Epithelial cell of prostate (primary cell): ENCODE measurements around the gene NECTIN4.
"Not testable (repeated sequence)": the region's sequence is repeated elsewhere in the genome, so short reads cannot be mapped to it uniquely, and the experiment has no call there.

Experiments used
- DNase-seq: peaks from one replicate; pipeline ENCODE4 v3.0.0-alpha.2; 2011; ENCODE audit warnings: low read depth, low spot score
- H3K27ac ChIP-seq: fragments of 450-650 bp; 2 replicates; pipeline ENCODE4 v1.5.1; 2017; ENCODE audit warnings: mild to moderate bottlenecking

NECTIN4 gene

GRCh38 chr1:161089251-161089924, at the start of gene NECTIN4:
Gene NECTIN4 (minus strand): TSS chr1:161089558. CDS start chr1:161089296, 262 bp downstream.
- H3K27ac ChIP-seq: peak within 1 kb of the TSS; percentile 95
- peak; percentile 85 for DNase-seq

GRCh38 chr1:161138431-161138830, 49.1 kb upstream of the NECTIN4 start:
- DNase-seq: no peak
- no peak overlapping the region for H3K27ac ChIP-seq

- no peak for DNase-seq
Observed at GRCh38 chr1:161137881-161138280, 48.5 kb upstream of the NECTIN4 start.

GRCh38 chr1:161133220-161133740, 43.9 kb upstream of the NECTIN4 start:
- DNase-seq: no peak

More at GRCh38 chr1:161137881-161138280, 48.5 kb upstream of the NECTIN4 start:
- no peak overlapping the region for H3K27ac ChIP-seq

GRCh38 chr1:161132410-161133219, 43.3 kb upstream of the NECTIN4 start, which contains the start of gene DEDD:
Gene DEDD (minus strand): TSS chr1:161132667. CDS start chr1:161124462, 8,205 bp downstream.
- peak; percentile 70 for DNase-seq
- H3K27ac ChIP-seq: peak within 1 kb of the TSS; percentile 96

More at GRCh38 chr1:161133220-161133740, 43.9 kb upstream of the NECTIN4 start:
- peak overlapping the region; percentile 96 for H3K27ac ChIP-seq

GRCh38 chr1:161131523-161132409, 42.4 kb upstream of the NECTIN4 start:
- peak overlapping the region; percentile 96 for H3K27ac ChIP-seq
- no peak for DNase-seq

GRCh38 chr1:161130266-161130665, 40.9 kb upstream of the NECTIN4 start:
- H3K27ac ChIP-seq: no peak overlapping the region

GRCh38 chr1:161128591-161129420, 39.4 kb upstream of the NECTIN4 start:
- H3K27ac ChIP-seq: no peak overlapping the region
- no peak for DNase-seq

More at GRCh38 chr1:161130266-161130665, 40.9 kb upstream of the NECTIN4 start:
- DNase-seq: no peak

- no peak for DNase-seq
- no peak overlapping the region for H3K27ac ChIP-seq
Observed at GRCh38 chr1:161127649-161128048, 38.3 kb upstream of the NECTIN4 start.

- no peak for DNase-seq
- H3K27ac ChIP-seq: peak overlapping the region; percentile 3
Observed at GRCh38 chr1:161122967-161123366, 33.6 kb upstream of the NECTIN4 start.

- no peak for DNase-seq
- H3K27ac ChIP-seq: peak overlapping the region; percentile 3
Observed at GRCh38 chr1:161121834-161122233, 32.5 kb upstream of the NECTIN4 start.

- no peak for DNase-seq
- peak overlapping the region; percentile 97 for H3K27ac ChIP-seq
Observed at GRCh38 chr1:161121042-161121650, 31.8 kb upstream of the NECTIN4 start.

- DNase-seq: peak; percentile 84
- H3K27ac ChIP-seq: peak overlapping the region; percentile 97
Observed at GRCh38 chr1:161119092-161119903, 29.9 kb upstream of the NECTIN4 start.

- DNase-seq: no peak
- H3K27ac ChIP-seq: peak within 1 kb of the TSS; percentile 97
Observed at GRCh38 chr1:161117759-161118581, 28.6 kb upstream of the NECTIN4 start, which contains the start of the genes NIT1 and PFDN2. Gene NIT1 (plus strand): TSS chr1:161118105. CDS start chr1:161118177, 72 bp downstream. Gene PFDN2 (minus strand): TSS chr1:161118037. CDS start chr1:161118026, 11 bp downstream.

GRCh38 chr1:161115961-161116360, 26.6 kb upstream of the NECTIN4 start:
- H3K27ac ChIP-seq: peak overlapping the region; percentile 97

GRCh38 chr1:161115132-161115711, 25.9 kb upstream of the NECTIN4 start:
- DNase-seq: peak; percentile 99
- peak overlapping the region; percentile 97 for H3K27ac ChIP-seq

More at GRCh38 chr1:161115961-161116360, 26.6 kb upstream of the NECTIN4 start:
- not testable (repeated sequence) for DNase-seq
